Gastrocnemius medialis (tissue), 4 donors: ENCODE data around the gene VPS45.

Experiments used
- CTCF ChIP-seq, 5 experiments: fragments of 450-650 bp in 3 of 5; fragments of 200-600 bp in 2 of 5; sonication (generic) in 2 of 5; IDR thresholded peaks in 4 of 5; conservative IDR thresholded peaks in 1 of 5; 1 replicate in 4 of 5; 2 replicates in 1 of 5; pipeline ENCODE4 v1.5.1; 2016 to 2019; ENCODE audit warnings: antibody characterized with exemption in 5 of 5, mild to moderate bottlenecking in 3 of 5, moderate library complexity in 3 of 5
- POLR2A ChIP-seq, 2 donors: fragments of 450-650 bp; IDR thresholded peaks; one replicate each; pipeline ENCODE4 v1.6.1; 2017; ENCODE audit warnings: antibody characterized with exemption in 2 of 2, mild to moderate bottlenecking in 2 of 2, moderate library complexity in 2 of 2

- no peak for TF ChIP-seq POLR2A (IDR thresholded peaks at IDR 0.05)
- no peak for TF ChIP-seq CTCF (IDR thresholded peaks at IDR 0.05 in 4 of 5, conservative IDR thresholded peaks at IDR 0.05 in 1 of 5)
These were observed 496 bp downstream of the VPS45 start for GRCh38 chr1:150068109-150068435.
